CD4-positive, alpha-beta memory T cell (primary cell): ENCODE data around the gene SPAG9. TPM values are rescaled to one million over a fixed set of nuclear protein-coding genes. Genes with fewer than 3 reads are reported as not detected.
A peak's percentile ranks its signal among the peaks of the same experiment; 100 is the strongest.

ENCODE experiments used
- CTCF ChIA-PET: fragments of 350-600 bp; sonication (Branson Sonifier 250); formaldehyde crosslinking; loops from one replicate; lab custom pipeline; 2021; ENCODE audit warnings: inconsistent platforms; ENCODE audit not compliant: partially characterized antibody; lab: Charles Lee
- POLR2A ChIA-PET: fragments of 350-600 bp; sonication (Branson Sonifier 250); formaldehyde crosslinking; loops from one replicate; lab custom pipeline; 2021; ENCODE audit not compliant: partially characterized antibody; lab: Charles Lee
- DNase-seq, 5 donors: peaks; one replicate each; pipeline versions ENCODE4 v3.0.0 to v3.0.0-alpha.2; 2020 to 2022; ENCODE audit warnings: mixed read lengths in 1 of 5
- H3K27ac ChIP-seq: one replicate; pipeline ENCODE4 v1.7.0; 2013; ENCODE audit warnings: low read depth, low read length
- H3K27me3 ChIP-seq: 2 replicates; pipeline ENCODE4 v1.7.0; 2013; ENCODE audit warnings: mild to moderate bottlenecking, low read length, moderate library complexity; ENCODE audit not compliant: insufficient read depth
- H3K36me3 ChIP-seq: 2 replicates; pipeline ENCODE4 v1.7.0; 2013; ENCODE audit warnings: mild to moderate bottlenecking, low read length, moderate library complexity; ENCODE audit not compliant: insufficient read depth
- H3K4me1 ChIP-seq: 2 replicates; pipeline ENCODE4 v1.7.0; 2013; ENCODE audit warnings: mild to moderate bottlenecking, low read length, moderate library complexity; ENCODE audit not compliant: insufficient read depth
- H3K4me3 ChIP-seq, 2 donors: one replicate each; pipeline ENCODE4 v1.7.0; 2013; ENCODE audit warnings: low read length in 2 of 2, mild to moderate bottlenecking in 1 of 2
- H3K9me3 ChIP-seq, 2 donors: one replicate each; pipeline ENCODE4 v1.7.0; 2013; ENCODE audit warnings: low read length in 2 of 2, control low read depth in 1 of 2; ENCODE audit not compliant: control insufficient read depth in 1 of 2
- H3K27ac Mint-ChIP-seq, 7 donors: one replicate each; pipeline ENCODE4 v1.8.0; 2020 to 2021; ENCODE audit warnings: mixed read lengths in 7 of 7, mild to moderate bottlenecking in 6 of 7, inconsistent platforms in 3 of 7, moderate library complexity in 3 of 7
- H3K27me3 Mint-ChIP-seq, 2 donors: one replicate each; pipeline ENCODE4 v1.8.0; 2020 to 2021; ENCODE audit warnings: mixed read lengths in 2 of 2
- H3K36me3 Mint-ChIP-seq, 2 donors: one replicate each; pipeline ENCODE4 v1.8.0; 2020 to 2021; ENCODE audit warnings: mixed read lengths in 2 of 2, inconsistent platforms in 1 of 2, mild to moderate bottlenecking in 1 of 2
- H3K4me1 Mint-ChIP-seq, 4 donors: one replicate each; pipeline ENCODE4 v1.8.0; 2020 to 2021; ENCODE audit warnings: mixed read lengths in 4 of 4, mild to moderate bottlenecking in 1 of 4
- H3K4me3 Mint-ChIP-seq, 8 donors: one replicate each; pipeline ENCODE4 v1.8.0; 2020 to 2021; ENCODE audit warnings: mixed read lengths in 8 of 8, mild to moderate bottlenecking in 7 of 8, moderate library complexity in 6 of 8, inconsistent platforms in 3 of 8
- H3K9me3 Mint-ChIP-seq, 8 donors: one replicate each; pipeline ENCODE4 v1.8.0; 2020 to 2021; ENCODE audit warnings: mixed read lengths in 8 of 8, mild to moderate bottlenecking in 5 of 8, inconsistent platforms in 3 of 8, moderate library complexity in 1 of 8
- intact Hi-C: fragments of 100-400 bp; cut with micrococcal nuclease; formaldehyde crosslinking; loops from one replicate; pipeline ENCODE4 v1.15.1; 2023
- polyA plus RNA-seq, 2 donors: library from polyadenylated mRNA; unstranded; fragments of 300-500 nt; fragmentation: Illumina TruSeq; gene quantifications; one replicate each; pipeline ENCODE4 v1.2.3, GENCODE V29; 2021
- total RNA-seq, 2 experiments: library from RNA; stranded (reverse); gene quantifications; one replicate each; pipeline ENCODE4 v1.2.3, GENCODE V29; 2021

SPAG9 gene
- total and polyA plus RNA-seq, 4 experiments from 2014 or later = 3.2 to 62.3 (median 36.0) TPM

DNA sequence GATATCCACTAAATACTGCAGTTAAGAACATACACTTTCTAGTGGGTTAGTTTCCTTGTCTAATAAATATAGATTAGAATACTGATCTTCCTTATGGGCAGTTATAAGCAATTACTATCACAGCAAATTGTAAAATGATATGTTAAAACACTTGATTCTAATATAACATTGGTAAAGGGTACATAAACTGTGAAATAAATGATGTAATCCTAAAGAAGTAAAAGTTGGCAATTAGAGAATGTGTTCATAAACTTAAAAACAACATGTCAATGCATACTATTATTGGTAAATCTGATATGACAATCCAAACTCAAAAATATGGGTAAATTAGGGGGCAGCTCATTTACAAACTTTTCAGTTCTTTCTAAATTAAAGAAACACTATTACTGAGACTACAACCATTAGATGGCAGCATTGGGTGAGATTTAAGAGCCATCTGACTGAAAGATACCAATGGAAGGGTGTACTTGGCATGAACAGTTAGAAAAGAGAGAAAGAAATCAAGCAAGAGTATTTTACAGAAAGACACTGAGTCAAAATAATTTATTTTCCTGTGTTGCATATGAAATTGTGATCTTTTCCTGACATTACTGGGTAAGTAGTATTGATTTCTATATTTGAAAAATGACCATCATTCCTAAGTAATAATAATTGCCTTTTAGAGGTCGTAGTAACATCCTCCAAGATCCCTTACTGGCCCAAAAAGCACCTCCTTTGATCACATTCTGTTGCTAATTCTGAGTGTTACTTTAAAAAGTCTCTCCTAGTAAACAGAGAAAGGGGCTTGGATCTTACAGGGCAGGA lies 119.6 kb downstream of the SPAG9 start:
- DNase-seq = peak in 4 of 5 donors; percentile 62 to 68 (median 66)
- Mint-ChIP-seq H3K9me3 (no peaks in the 10 kb centered on the region), H3K4me1 (peaks cover 0 to 3% (median 1%) of the 10 kb centered on the region in 4 donors), H3K4me3 (no peak overlapping the region), H3K27ac (peak overlapping the region in 2 of 7 donors; percentile 2 to 23), H3K27me3 (no peaks in the 10 kb centered on the region), H3K36me3 (peaks cover 25 to 54% of the 10 kb centered on the region in 2 donors)
- Histone ChIP-seq H3K9me3 (no peaks in the 10 kb centered on the region), H3K4me1 (no peaks in the 10 kb centered on the region), H3K36me3 (peaks cover 31% of the 10 kb centered on the region), H3K27ac (no peak overlapping the region), H3K4me3 (no peak overlapping the region), H3K27me3 (no peaks in the 10 kb centered on the region)
- intact Hi-C loops = loop anchor here (1.0 to 5.0 kb wide), 4 partner anchors 55 to 259 kb away; partner anchors contain the start of genes MBTD1, NME1, NME2 and UTP18
- POLR2A ChIA-PET = interaction anchor here (0.8 to 5.9 kb wide), 2 partner anchors 119 to 152 kb away, joined by 5 to 46 read pairs; partner anchors contain the start of genes NME1 and SPAG9
- CTCF ChIA-PET = interaction anchor here (0.6 to 9.2 kb wide), 21 partner anchors 10 to 151 kb away, joined by 3 to 161 read pairs (median 4); partner anchors contain the start of genes NME1 and SPAG9

DNA sequence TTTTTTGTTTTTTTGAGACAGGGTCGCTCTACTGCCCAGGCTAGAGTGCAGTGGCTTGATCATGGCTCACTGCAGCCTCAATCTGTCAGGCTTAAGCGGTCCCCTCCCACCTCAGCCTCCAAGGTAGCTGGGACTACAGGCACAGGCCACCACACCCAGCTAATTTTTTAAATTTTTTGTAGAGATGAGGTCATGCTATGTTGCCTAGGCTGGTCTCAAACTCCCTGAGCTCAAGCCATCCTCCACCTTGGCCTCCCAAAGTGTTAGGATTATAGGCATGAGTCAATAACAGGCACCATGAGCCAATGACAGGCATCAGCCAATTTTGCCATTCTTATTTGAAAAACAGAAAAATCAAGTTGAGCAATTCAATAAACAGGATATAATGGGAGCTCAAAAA lies 125.0 kb downstream of the SPAG9 start:
- H3K27me3 Mint-ChIP-seq = no peaks in the 10 kb centered on the region
- H3K27me3 ChIP-seq = no peaks in the 10 kb centered on the region
- H3K4me1 Mint-ChIP-seq = no peaks in the 10 kb centered on the region
- H3K36me3 ChIP-seq = peaks cover 55% of the 10 kb centered on the region
- ChIA-PET CTCF (interaction anchor here (1.5 to 2.2 kb wide), 2 partner anchors 143 to 157 kb away, joined by 5 read pairs; partner anchors contain the start of gene NME1), POLR2A (interaction anchor here (2.3 kb wide), 1 partner anchor 158 kb away, joined by 9 read pairs; the partner anchor contains the start of gene NME1)
- H3K9me3 Mint-ChIP-seq = no peaks in the 10 kb centered on the region
- H3K27ac Mint-ChIP-seq = peak overlapping the region in 1 of 7 donors; percentile 29
- H3K4me3 Mint-ChIP-seq = no peak overlapping the region
- no peak for DNase-seq
- H3K4me1 ChIP-seq = no peaks in the 10 kb centered on the region
- H3K36me3 Mint-ChIP-seq = peaks cover 34 to 66% of the 10 kb centered on the region in 2 donors
- intact Hi-C loops = no loop called here
- no peaks in the 10 kb centered on the region for H3K9me3 ChIP-seq
- H3K4me3 ChIP-seq = no peak overlapping the region
- no peak overlapping the region for H3K27ac ChIP-seq

DNA sequence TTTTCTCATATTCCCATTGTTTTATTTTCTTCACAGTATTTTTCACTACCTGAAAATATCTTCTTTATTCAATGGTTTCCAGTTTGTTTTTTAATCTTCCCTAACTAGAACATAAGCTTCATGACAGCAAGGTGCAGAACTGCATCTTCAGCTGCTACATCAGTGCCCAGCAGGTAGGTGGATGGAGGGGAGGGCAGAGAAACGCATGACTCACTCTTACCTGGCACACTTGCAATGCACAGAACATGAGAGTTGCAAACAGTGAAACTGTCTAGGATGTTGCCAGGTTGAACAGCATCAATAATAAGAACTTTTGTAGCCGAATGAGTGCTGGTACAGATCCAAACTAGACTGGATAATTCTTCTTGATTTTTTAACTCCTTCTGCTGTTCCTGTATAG lies 127.1 kb downstream of the SPAG9 start:
- POLR2A ChIA-PET = no interaction called here
- Histone ChIP-seq H3K4me1 (no peaks in the 10 kb centered on the region), H3K9me3 (no peaks in the 10 kb centered on the region), H3K36me3 (peaks cover 62% of the 10 kb centered on the region), H3K27me3 (no peaks in the 10 kb centered on the region), H3K4me3 (no peak overlapping the region), H3K27ac (no peak overlapping the region)
- DNase-seq = no peak
- Mint-ChIP-seq H3K4me1 (no peaks in the 10 kb centered on the region), H3K9me3 (no peaks in the 10 kb centered on the region), H3K4me3 (no peak overlapping the region), H3K36me3 (peaks cover 47 to 74% of the 10 kb centered on the region in 2 donors), H3K27me3 (no peaks in the 10 kb centered on the region), H3K27ac (peak overlapping the region in 1 of 7 donors; percentile 1)
- CTCF ChIA-PET = no interaction called here
- intact Hi-C loops = no loop called here

DNA sequence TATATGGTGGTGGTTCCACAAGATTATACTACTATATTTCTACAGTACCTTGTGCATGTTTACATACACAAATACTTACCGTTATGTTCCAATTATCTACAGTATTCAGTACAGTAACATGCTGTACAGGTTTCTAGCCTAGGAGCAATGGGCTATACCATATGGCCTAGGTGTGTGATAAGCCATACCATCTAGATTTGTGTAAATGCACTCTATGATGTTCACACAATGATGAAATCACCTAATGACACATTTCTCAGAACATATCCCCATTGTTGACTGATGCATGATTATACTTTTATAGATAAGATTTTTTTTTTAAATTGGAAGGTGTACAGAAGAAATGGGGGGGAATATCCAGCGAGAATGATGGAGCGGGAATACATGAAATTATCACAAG lies 131.5 kb downstream of the SPAG9 start:
- Histone ChIP-seq H3K4me1 (no peaks in the 10 kb centered on the region), H3K27ac (no peak overlapping the region), H3K36me3 (peaks cover 48% of the 10 kb centered on the region), H3K9me3 (no peaks in the 10 kb centered on the region), H3K27me3 (no peaks in the 10 kb centered on the region), H3K4me3 (no peak overlapping the region)
- intact Hi-C loops = no loop called here
- Mint-ChIP-seq H3K27ac (no peak overlapping the region), H3K4me3 (no peak overlapping the region), H3K36me3 (peaks cover 55 to 66% of the 10 kb centered on the region in 2 donors), H3K4me1 (peaks cover 0 to 1% (median 0%) of the 10 kb centered on the region in 4 donors), H3K9me3 (no peaks in the 10 kb centered on the region), H3K27me3 (no peaks in the 10 kb centered on the region)
- DNase-seq = no peak
- ChIA-PET POLR2A (no interaction called here), CTCF (no interaction called here)

DNA sequence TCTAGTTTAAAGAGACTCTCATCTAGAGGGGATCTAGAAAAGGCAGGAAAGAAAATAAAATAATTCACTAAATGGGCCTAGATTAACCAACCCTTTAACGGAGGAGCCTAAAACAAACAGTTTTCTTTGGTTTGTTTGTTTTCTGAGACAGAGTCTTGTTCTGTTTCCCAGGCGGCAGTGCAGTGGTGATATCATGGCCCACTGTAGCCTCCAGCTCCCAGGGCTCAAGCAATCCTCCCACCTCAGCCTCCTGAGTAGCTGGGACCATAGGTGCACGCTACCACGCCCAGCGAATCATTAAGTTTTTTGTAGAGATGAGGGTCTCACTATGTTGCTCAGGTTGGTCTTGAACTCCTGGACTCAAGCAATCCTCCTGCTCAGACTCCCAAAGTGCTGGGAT lies 132.2 kb downstream of the SPAG9 start:
- H3K4me3 ChIP-seq = no peak overlapping the region
- Mint-ChIP-seq H3K36me3 (peaks cover 50 to 67% of the 10 kb centered on the region in 2 donors), H3K4me1 (peaks cover 0 to 1% (median 0%) of the 10 kb centered on the region in 4 donors), H3K9me3 (no peaks in the 10 kb centered on the region), H3K4me3 (no peak overlapping the region), H3K27ac (no peak overlapping the region), H3K27me3 (no peaks in the 10 kb centered on the region)
- intact Hi-C loops = no loop called here
- ChIA-PET POLR2A (no interaction called here), CTCF (no interaction called here)
- H3K4me1 ChIP-seq = no peaks in the 10 kb centered on the region
- no peak overlapping the region for H3K27ac ChIP-seq
- DNase-seq = no peak
- H3K9me3 ChIP-seq = no peaks in the 10 kb centered on the region
- H3K27me3 ChIP-seq = no peaks in the 10 kb centered on the region
- H3K36me3 ChIP-seq = peaks cover 45% of the 10 kb centered on the region

DNA sequence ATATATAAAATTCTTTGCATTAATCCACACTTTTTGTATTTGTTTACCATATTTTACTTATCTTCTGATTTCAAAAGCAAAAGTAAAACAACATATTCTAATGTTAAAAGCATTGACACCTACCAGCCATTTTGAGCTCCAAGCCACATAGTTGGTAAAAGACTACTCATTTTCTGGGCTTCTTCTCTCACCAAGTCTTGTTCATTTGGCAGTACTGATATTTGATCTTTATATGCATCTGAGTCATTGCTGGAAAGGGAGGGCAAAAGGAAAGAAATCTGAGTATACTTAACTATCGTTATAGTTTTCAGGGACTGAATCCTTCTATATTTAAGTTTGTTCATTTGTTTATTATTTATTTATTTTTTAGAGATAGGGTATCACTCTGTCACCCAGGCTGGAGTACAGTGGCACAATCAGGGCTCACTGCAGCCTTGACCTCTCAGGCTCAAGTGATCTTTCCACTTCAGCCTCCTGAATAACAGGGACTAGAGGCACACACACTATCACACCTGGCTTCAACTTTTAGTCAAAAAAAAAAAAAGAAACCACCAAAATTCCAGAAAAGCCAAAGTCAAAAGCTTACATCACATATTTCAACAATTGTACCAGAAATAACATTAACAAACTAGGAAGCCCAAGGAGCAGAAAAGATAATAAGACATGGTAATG lies 133.5 kb downstream of the SPAG9 start:
- ChIA-PET CTCF (no interaction called here), POLR2A (no interaction called here)
- Histone ChIP-seq H3K27ac (no peak overlapping the region), H3K4me1 (no peaks in the 10 kb centered on the region), H3K36me3 (peaks cover 41% of the 10 kb centered on the region), H3K4me3 (no peak overlapping the region), H3K27me3 (no peaks in the 10 kb centered on the region), H3K9me3 (no peaks in the 10 kb centered on the region)
- Mint-ChIP-seq H3K9me3 (no peaks in the 10 kb centered on the region), H3K27me3 (no peaks in the 10 kb centered on the region), H3K36me3 (peaks cover 42 to 69% of the 10 kb centered on the region in 2 donors), H3K27ac (peak overlapping the region in 3 of 7 donors; percentile 38 to 60 (median 53)), H3K4me1 (peaks cover 0 to 1% (median 0%) of the 10 kb centered on the region in 4 donors), H3K4me3 (no peak overlapping the region)
- DNase-seq = no peak
- intact Hi-C loops = no loop called here

DNA sequence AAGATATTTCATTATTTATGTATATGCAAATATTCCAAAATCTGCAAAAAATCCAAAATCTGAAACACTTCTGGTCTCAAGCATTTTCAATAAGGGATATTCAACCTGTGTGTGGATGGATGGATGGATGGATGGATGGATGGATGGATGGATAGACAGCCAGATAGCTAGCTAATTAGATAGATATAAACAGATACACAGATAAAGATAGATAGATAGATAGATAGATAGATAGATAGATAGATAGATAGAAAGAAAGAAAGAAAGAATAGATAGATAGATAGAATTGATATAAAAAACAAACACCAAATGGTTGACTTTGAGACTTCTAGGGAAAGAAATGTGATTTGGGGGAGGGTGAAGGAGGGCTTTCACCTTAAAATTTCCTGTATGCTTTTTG lies 139.4 kb downstream of the SPAG9 start:
- ChIA-PET CTCF (no interaction called here), POLR2A (no interaction called here)
- Histone ChIP-seq H3K9me3 (no peaks in the 10 kb centered on the region), H3K4me3 (no peak overlapping the region), H3K36me3 (peaks cover 38% of the 10 kb centered on the region), H3K27me3 (no peaks in the 10 kb centered on the region), H3K4me1 (peaks cover 17% of the 10 kb centered on the region), H3K27ac (no peak overlapping the region)
- Mint-ChIP-seq H3K4me3 (no peak overlapping the region), H3K36me3 (peaks cover 47 to 75% of the 10 kb centered on the region in 2 donors), H3K4me1 (peaks cover 14 to 27% (median 18%) of the 10 kb centered on the region in 4 donors), H3K27ac (no peak overlapping the region), H3K9me3 (no peaks in the 10 kb centered on the region), H3K27me3 (no peaks in the 10 kb centered on the region)
- DNase-seq = no peak
- intact Hi-C loops = no loop called here
